Endothelial cell of umbilical vein (primary cell): ENCODE data around the gene ZNF407. TPM values are rescaled to one million over a fixed set of nuclear protein-coding genes. Genes with fewer than 3 reads are reported as not detected.

Experiments used
- BruUV-seq: library from RNA; stranded (reverse); fragments of 400-500 nt; replicated peaks from 2 replicates; lab custom pipeline; 2021; lab: Mats Ljungman, UMichigan
- CTCF ChIA-PET: fragments of 300-600, 350-600 bp; sonication (Branson Sonifier 250); formaldehyde crosslinking; loops from one replicate; lab custom pipeline; 2021; ENCODE audit warnings: antibody characterized with exemption, inconsistent platforms; lab: Charles Lee
- POLR2A ChIA-PET: fragments of 300-600, 350-600 bp; sonication (Branson Sonifier 250); formaldehyde crosslinking; loops from one replicate; lab custom pipeline; 2021; ENCODE audit warnings: antibody characterized with exemption, inconsistent platforms; lab: Charles Lee
- DNase-seq: peaks from one replicate; pipeline ENCODE4 v3.0.0-alpha.2; 2011; ENCODE audit warnings: low read depth, low spot score
- FAIRE-seq: peaks from 2 replicates; lab custom pipeline; 2011; peaks lifted over from hg19 to GRCh38; lab: Jason Lieb, UNC
- H2AFZ ChIP-seq: 2 replicates; pipeline ENCODE4 v1.6.0; 2012; ENCODE audit warnings: low read depth, low read length, control low read depth, inconsistent platforms
- H3K27ac ChIP-seq: 2 replicates; pipeline ENCODE4 v1.5.1; 2011; ENCODE audit warnings: low read depth, mild to moderate bottlenecking, control low read depth, low read length, moderate library complexity; ENCODE audit not compliant: insufficient read depth
- H3K27me3 ChIP-seq, 2 experiments: 2 replicates each; pipeline versions ENCODE4 v1.6.0 to v1.6.1; 2011; ENCODE audit warnings: low read length in 2 of 2, mixed read lengths in 1 of 2; ENCODE audit not compliant: control insufficient read depth in 2 of 2, insufficient read depth in 2 of 2
- H3K36me3 ChIP-seq, 2 experiments: 2 replicates in 1 of 2; 3 replicates in 1 of 2; pipeline ENCODE4 v1.5.1; 2011; ENCODE audit warnings: low read length in 2 of 2, mild to moderate bottlenecking in 1 of 2, moderate library complexity in 1 of 2; ENCODE audit not compliant: control insufficient read depth in 2 of 2, insufficient read depth in 2 of 2; ENCODE audit errors: extremely low read depth in 1 of 2
- H3K4me1 ChIP-seq: 3 replicates; pipeline ENCODE4 v1.5.1; 2011; ENCODE audit warnings: mild to moderate bottlenecking, low read length; ENCODE audit not compliant: control insufficient read depth, insufficient read depth; ENCODE audit errors: extremely low read depth
- H3K4me2 ChIP-seq: 2 replicates; pipeline ENCODE4 v1.6.1; 2011; ENCODE audit warnings: low read length, control low read depth, mixed read lengths; ENCODE audit not compliant: insufficient read depth
- H3K4me3 ChIP-seq, 3 experiments: fragments of 200-600 bp in 1 of 3; sonication (generic), shearing (Covaris generic) in 1 of 3; replicated peaks in 1 of 3; 2 replicates each; pipeline ENCODE4 v1.5.1; 2011 to 2016; ENCODE audit warnings: control low read depth in 3 of 3, low read length in 3 of 3, mild to moderate bottlenecking in 2 of 3, inconsistent platforms in 1 of 3, low read depth in 1 of 3, moderate library complexity in 1 of 3; ENCODE audit not compliant: insufficient read depth in 1 of 3
- H3K79me2 ChIP-seq: 2 replicates; pipeline ENCODE4 v1.6.0; 2012; ENCODE audit warnings: low read length, inconsistent platforms; ENCODE audit not compliant: control insufficient read depth, insufficient read depth
- H3K9ac ChIP-seq: replicated peaks from 2 replicates; pipeline ENCODE3; 2011; ENCODE audit warnings: low read length, control low read depth; ENCODE audit not compliant: insufficient read depth; ENCODE audit errors: extremely low read depth
- H3K9me1 ChIP-seq: replicated peaks from 3 replicates; pipeline ENCODE4 v1.6.0; 2011; ENCODE audit warnings: mild to moderate bottlenecking, low read length; ENCODE audit not compliant: control insufficient read depth, insufficient read depth; ENCODE audit errors: extremely low read depth
- H3K9me3 ChIP-seq: replicated peaks from 2 replicates; pipeline ENCODE4 v1.5.1; 2012; ENCODE audit warnings: low read length, inconsistent platforms; ENCODE audit not compliant: control insufficient read depth, insufficient read depth
- H4K20me1 ChIP-seq: replicated peaks from 2 replicates; pipeline ENCODE3; 2011; ENCODE audit warnings: mild to moderate bottlenecking, low read length; ENCODE audit not compliant: control insufficient read depth, insufficient read depth; ENCODE audit errors: extremely low read depth
- EZH2 ChIP-seq: IDR thresholded peaks from 2 replicates; pipeline ENCODE4 v1.6.1; 2012; ENCODE audit warnings: borderline replicate concordance, low read depth, mild to moderate bottlenecking, moderate library complexity, low read length, inconsistent platforms; ENCODE audit not compliant: severe bottlenecking
- FOS ChIP-seq: IDR thresholded peaks from 2 replicates; pipeline ENCODE4 v1.6.1; 2011; ENCODE audit warnings: mild to moderate bottlenecking, low read length, moderate library complexity, borderline replicate concordance; ENCODE audit not compliant: insufficient read depth
- GATA2 ChIP-seq: IDR thresholded peaks from 2 replicates; pipeline ENCODE4 v1.7.0; 2011; ENCODE audit warnings: low read depth, mild to moderate bottlenecking, moderate library complexity, mixed read lengths, low read length; ENCODE audit not compliant: insufficient read length, insufficient read depth
- JUN ChIP-seq: IDR thresholded peaks from 2 replicates; pipeline ENCODE4 v1.6.1; 2011; ENCODE audit warnings: borderline replicate concordance, low read depth; ENCODE audit not compliant: insufficient read length, insufficient read depth
- MYC ChIP-seq: IDR thresholded peaks from one replicate; pipeline ENCODE4 v1.6.1; 2011; ENCODE audit warnings: mild to moderate bottlenecking, low read depth, low read length
- POLR2A ChIP-seq: IDR thresholded peaks from 2 replicates; pipeline ENCODE4 v1.6.1; 2012; ENCODE audit warnings: low read depth, mild to moderate bottlenecking, control low read depth, low read length
- POLR2AphosphoS5 ChIP-seq: IDR thresholded peaks from 2 replicates; pipeline ENCODE4 v1.6.1; 2012; ENCODE audit warnings: low read depth, mild to moderate bottlenecking, control low read depth, low read length, moderate library complexity; ENCODE audit not compliant: insufficient read depth
- dilution Hi-C: fragments of 300-500 bp; cut with MboI; formaldehyde crosslinking; loops from one replicate; pipeline ENCODE4 v1.15.0; 2019; ENCODE audit warnings: low sequenced_read_pairs; ENCODE audit not compliant: extremely low pct_ligation_motif_present
- intact Hi-C: fragments of 100-400 bp; cut with micrococcal nuclease; formaldehyde crosslinking; loops from one replicate; pipeline ENCODE4 v1.10.0; 2022
- polyA plus RNA-seq, 4 experiments: library from polyadenylated mRNA; depleted of rRNA in 3 of 4; stranded (reverse) in 3 of 4; unstranded in 1 of 4; fragments of >200 nt; gene quantifications; 2 replicates each; pipeline versions ENCODE4 v1.2.1 to v1.2.3, GENCODE V29; 2011 to 2012; ENCODE audit warnings: missing spikeins in 1 of 4
- total RNA-seq: library from RNA; stranded (reverse); gene quantifications from 2 replicates; pipeline ENCODE4 v1.2.3, GENCODE V29; 2021
- TF ChIP-seq, protein P1 (sequence below), 2 donors: IDR thresholded peaks; 1 replicate in 1 of 2; 2 replicates in 1 of 2; pipeline ENCODE4 v1.5.1; 2011; ENCODE audit warnings: low read length in 2 of 2, mild to moderate bottlenecking in 2 of 2, moderate library complexity in 2 of 2, control low read depth in 1 of 2, inconsistent platforms in 1 of 2, low read depth in 1 of 2; ENCODE audit not compliant: insufficient read depth in 1 of 2; ENCODE audit errors: extremely low read depth in 1 of 2
- TF ChIP-seq, protein P2 (sequence below): IDR thresholded peaks from 2 replicates; pipeline ENCODE4 v1.6.1; 2011; ENCODE audit not compliant: insufficient read depth, insufficient read length

Gene ZNF407
- total and polyA plus RNA-seq, 2 donors (not counting 3 experiments of a cell fraction or from before 2014, with no cell fraction given), result 3.8 to 20.1 TPM

DNA sequence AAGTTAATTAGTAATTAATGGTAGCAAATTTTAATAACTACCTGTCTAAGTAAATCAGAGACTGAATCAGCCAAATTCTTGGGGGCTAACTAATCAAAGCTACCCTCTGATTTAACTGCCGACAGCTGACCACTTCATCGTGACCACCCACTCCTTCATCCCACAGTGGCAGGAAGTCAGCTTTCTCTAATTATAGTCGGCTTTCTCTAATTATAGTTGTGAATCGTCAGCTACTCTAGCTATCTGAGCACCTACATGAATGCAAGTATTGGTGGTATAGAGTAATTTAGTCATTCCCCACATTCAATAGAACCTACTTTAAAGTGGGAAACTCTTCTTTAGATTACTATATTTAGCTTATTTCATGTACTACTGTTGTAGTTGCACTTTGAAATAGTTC lies 425.8 kb downstream of the ZNF407 start:
- POLR2A ChIA-PET, result no interaction called here
- no peak for FAIRE-seq
- H3K36me3 ChIP-seq, result no peaks in the 10 kb centered on the region
- H4K20me1 ChIP-seq, result no peaks in the 10 kb centered on the region
- H3K27me3 ChIP-seq, result no peaks in the 10 kb centered on the region
- CTCF ChIA-PET, result interaction anchor here (1.0 to 1.8 kb wide), 4 partner anchors 9 to 370 kb away, joined by 3 to 9 read pairs (median 3); no protein-coding TSS in a partner anchor
- H3K27ac ChIP-seq, result no peak overlapping the region
- no peaks in the 10 kb centered on the region for H3K4me1 ChIP-seq
- H2AFZ ChIP-seq, result no peak overlapping the region
- H3K9me3 ChIP-seq, result no peaks in the 10 kb centered on the region
- dilution Hi-C loops, result no loop called here
- intact Hi-C loops, result no loop called here
- DNase-seq, result no peak
- TF ChIP-seq JUN (no peak), POLR2A (no peak), FOS (no peak), MYC (no peak)
- TF ChIP-seq, protein P1, sequence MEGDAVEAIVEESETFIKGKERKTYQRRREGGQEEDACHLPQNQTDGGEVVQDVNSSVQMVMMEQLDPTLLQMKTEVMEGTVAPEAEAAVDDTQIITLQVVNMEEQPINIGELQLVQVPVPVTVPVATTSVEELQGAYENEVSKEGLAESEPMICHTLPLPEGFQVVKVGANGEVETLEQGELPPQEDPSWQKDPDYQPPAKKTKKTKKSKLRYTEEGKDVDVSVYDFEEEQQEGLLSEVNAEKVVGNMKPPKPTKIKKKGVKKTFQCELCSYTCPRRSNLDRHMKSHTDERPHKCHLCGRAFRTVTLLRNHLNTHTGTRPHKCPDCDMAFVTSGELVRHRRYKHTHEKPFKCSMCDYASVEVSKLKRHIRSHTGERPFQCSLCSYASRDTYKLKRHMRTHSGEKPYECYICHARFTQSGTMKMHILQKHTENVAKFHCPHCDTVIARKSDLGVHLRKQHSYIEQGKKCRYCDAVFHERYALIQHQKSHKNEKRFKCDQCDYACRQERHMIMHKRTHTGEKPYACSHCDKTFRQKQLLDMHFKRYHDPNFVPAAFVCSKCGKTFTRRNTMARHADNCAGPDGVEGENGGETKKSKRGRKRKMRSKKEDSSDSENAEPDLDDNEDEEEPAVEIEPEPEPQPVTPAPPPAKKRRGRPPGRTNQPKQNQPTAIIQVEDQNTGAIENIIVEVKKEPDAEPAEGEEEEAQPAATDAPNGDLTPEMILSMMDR (IDR thresholded peaks at IDR 0.05; ENCODE audit: extremely low read depth in 1 of 2, insufficient read depth in 1 of 2, low read depth in 1 of 2, low read length in 2 of 2), result no peak
- TF ChIP-seq, protein P2, sequence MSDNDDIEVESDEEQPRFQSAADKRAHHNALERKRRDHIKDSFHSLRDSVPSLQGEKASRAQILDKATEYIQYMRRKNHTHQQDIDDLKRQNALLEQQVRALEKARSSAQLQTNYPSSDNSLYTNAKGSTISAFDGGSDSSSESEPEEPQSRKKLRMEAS, result no peak
- H3K4me2 ChIP-seq, result no peak overlapping the region
- no peaks in the 10 kb centered on the region for H3K79me2 ChIP-seq
- no peaks in the 10 kb centered on the region for H3K9me1 ChIP-seq
- no peak overlapping the region for H3K4me3 ChIP-seq
- H3K9ac ChIP-seq, result no peak overlapping the region
- BruUV-seq, result no TSS peak

DNA sequence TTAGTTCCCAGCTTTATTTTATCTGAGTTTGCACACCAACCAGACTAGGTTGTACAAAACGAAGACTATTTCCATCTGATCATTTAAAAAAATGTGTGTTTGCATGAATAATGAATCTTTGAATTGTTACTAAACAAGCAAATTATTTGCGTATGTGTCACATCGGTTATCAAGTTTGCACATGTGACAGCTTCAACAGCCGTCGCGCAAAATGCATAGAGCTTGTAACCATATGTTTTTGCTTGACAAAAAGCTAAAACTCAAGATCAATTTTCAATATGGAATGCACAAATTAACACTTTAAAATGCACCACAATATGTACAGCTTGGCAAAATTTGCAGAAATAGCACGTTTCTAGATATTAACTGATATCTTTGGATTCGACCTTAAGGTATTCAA lies 427.2 kb downstream of the ZNF407 start:
- H3K27me3 ChIP-seq, result no peaks in the 10 kb centered on the region
- FAIRE-seq, result no peak
- ChIA-PET CTCF (interaction anchor here (1.2 to 1.8 kb wide), 2 partner anchors 17 to 52 kb away, joined by 3 to 9 read pairs; no protein-coding TSS in a partner anchor), POLR2A (no interaction called here)
- H3K4me3 ChIP-seq, result no peak overlapping the region
- H3K36me3 ChIP-seq, result no peaks in the 10 kb centered on the region
- no peaks in the 10 kb centered on the region for H3K79me2 ChIP-seq
- intact Hi-C loops (no loop called here), dilution Hi-C loops (no loop called here)
- TF ChIP-seq GATA2 (no peak), POLR2A (no peak), JUN (no peak), POLR2AphosphoS5 (no peak), EZH2 (no peak), MYC (no peak), FOS (no peak)
- TF ChIP-seq, protein P2, result no peak
- TF ChIP-seq, protein P1 (IDR thresholded peaks at IDR 0.05; ENCODE audit: extremely low read depth in 1 of 2, insufficient read depth in 1 of 2, low read depth in 1 of 2, low read length in 2 of 2), result no peak
- DNase-seq, result no peak
- H3K9ac ChIP-seq, result no peak overlapping the region
- no peaks in the 10 kb centered on the region for H4K20me1 ChIP-seq
- H3K4me2 ChIP-seq, result no peak overlapping the region
- no peak overlapping the region for H3K27ac ChIP-seq
- BruUV-seq, result no TSS peak
- no peaks in the 10 kb centered on the region for H3K9me3 ChIP-seq
- H3K9me1 ChIP-seq, result no peaks in the 10 kb centered on the region
- H3K4me1 ChIP-seq, result no peaks in the 10 kb centered on the region
- no peak overlapping the region for H2AFZ ChIP-seq
